ENCODE results near the gene NDUFS3. TPM values are rescaled to one million over a fixed set of nuclear protein-coding genes. Genes with fewer than 3 reads are reported as not detected.

The NDUFS3 gene
- total and polyA plus RNA-seq, 10 of the 15 experiments (the other 5 are each of a cell fraction or from before 2014, with no cell fraction given) = 22.3 to 217 (median 125) TPM

DNA sequence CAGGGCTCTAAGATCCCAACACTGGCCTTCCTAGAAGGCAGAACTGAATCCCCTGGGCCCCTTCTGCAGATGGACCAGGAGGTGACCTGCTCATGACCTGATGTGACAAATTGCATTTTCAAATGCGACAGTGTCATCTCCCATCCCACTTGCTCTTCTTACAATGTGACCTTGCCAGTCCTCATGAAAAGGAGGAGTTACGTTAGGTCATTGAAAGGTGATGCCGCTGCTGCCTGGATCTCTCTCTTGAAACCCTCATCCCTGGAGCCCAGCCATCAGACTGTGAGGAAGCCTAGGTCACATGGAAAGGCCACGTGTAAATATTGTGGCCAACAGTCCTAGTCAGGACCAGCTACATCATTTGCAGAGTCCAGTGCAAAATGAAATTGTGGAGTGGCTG, 21.0 kb downstream of the NDUFS3 start (continued):
- TF ChIP-seq, protein P1, sequence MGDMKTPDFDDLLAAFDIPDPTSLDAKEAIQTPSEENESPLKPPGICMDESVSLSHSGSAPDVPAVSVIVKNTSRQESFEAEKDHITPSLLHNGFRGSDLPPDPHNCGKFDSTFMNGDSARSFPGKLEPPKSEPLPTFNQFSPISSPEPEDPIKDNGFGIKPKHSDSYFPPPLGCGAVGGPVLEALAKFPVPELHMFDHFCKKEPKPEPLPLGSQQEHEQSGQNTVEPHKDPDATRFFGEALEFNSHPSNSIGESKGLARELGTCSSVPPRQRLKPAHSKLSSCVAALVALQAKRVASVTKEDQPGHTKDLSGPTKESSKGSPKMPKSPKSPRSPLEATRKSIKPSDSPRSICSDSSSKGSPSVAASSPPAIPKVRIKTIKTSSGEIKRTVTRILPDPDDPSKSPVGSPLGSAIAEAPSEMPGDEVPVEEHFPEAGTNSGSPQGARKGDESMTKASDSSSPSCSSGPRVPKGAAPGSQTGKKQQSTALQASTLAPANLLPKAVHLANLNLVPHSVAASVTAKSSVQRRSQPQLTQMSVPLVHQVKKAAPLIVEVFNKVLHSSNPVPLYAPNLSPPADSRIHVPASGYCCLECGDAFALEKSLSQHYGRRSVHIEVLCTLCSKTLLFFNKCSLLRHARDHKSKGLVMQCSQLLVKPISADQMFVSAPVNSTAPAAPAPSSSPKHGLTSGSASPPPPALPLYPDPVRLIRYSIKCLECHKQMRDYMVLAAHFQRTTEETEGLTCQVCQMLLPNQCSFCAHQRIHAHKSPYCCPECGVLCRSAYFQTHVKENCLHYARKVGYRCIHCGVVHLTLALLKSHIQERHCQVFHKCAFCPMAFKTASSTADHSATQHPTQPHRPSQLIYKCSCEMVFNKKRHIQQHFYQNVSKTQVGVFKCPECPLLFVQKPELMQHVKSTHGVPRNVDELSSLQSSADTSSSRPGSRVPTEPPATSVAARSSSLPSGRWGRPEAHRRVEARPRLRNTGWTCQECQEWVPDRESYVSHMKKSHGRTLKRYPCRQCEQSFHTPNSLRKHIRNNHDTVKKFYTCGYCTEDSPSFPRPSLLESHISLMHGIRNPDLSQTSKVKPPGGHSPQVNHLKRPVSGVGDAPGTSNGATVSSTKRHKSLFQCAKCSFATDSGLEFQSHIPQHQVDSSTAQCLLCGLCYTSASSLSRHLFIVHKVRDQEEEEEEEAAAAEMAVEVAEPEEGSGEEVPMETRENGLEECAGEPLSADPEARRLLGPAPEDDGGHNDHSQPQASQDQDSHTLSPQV (IDR thresholded peaks at IDR 0.05) = no peak
- TF ChIP-seq ZSCAN29 (IDR thresholded peaks at IDR 0.05) = no peak

GRCh38 chr11:47603295-47603694, 24.4 kb downstream of the NDUFS3 start:
- no TSS peak for BruUV-seq (replicated peaks)
- no peaks in the 10 kb centered on the region for H3K9me3 ChIP-seq (replicated peaks; ENCODE audit: control insufficient read depth, insufficient read depth, low read length)
- H3K36me3 ChIP-seq (ENCODE audit: control insufficient read depth in 2 of 2, insufficient read depth in 2 of 2, low read length in 1 of 2) = no peaks in the 10 kb centered on the region
- ATAC-seq (no peak), FAIRE-seq (no peak), DNase-seq (ENCODE audit: low read depth, low spot score) (no peak)
- H3K4me1 ChIP-seq (ENCODE audit: control insufficient read depth, insufficient read depth, low read length) = no peaks in the 10 kb centered on the region
- no peak overlapping the region for H3K27ac ChIP-seq (ENCODE audit: control insufficient read depth, insufficient read depth)
- no peaks in the 10 kb centered on the region; a peak in 1 of 4 replicates for H3K27me3 ChIP-seq (replicated peaks in 1 of 2; ENCODE audit: control insufficient read depth in 2 of 2, insufficient read depth in 2 of 2, low read length in 1 of 2)
- in situ Hi-C loops (cut with MboI) = no loop called here
- no peaks in the 10 kb centered on the region for H3K79me2 ChIP-seq (ENCODE audit: control insufficient read depth, insufficient read depth, low read length)
- no peak overlapping the region for H2AFZ ChIP-seq (ENCODE audit: control insufficient read depth, low read depth, low read length)
- POLR2A ChIA-PET = interaction anchor here (0.5 kb wide), 1 partner anchor 62 kb away, joined by 3 read pairs; no protein-coding TSS in a partner anchor
- SMC1A ChIA-PET (ENCODE audit: uncharacterized antibody, unreplicated experiment) = no interaction called here
- no peak overlapping the region for H3K4me3 ChIP-seq
- no peak overlapping the region for H3K4me2 ChIP-seq (ENCODE audit: control insufficient read depth, insufficient read depth)
- H3K9ac ChIP-seq (ENCODE audit: control insufficient read depth, insufficient read depth, low read length) = no peak overlapping the region
- WGBS (ENCODE audit: insufficient coverage, insufficient replicate concordance, low lambda C conversion rate, missing lambda C conversion rate) = 74% methylated on average over 4 of the region's 4 CpGs
- CTCF ChIA-PET = no interaction called here
- RAD21 ChIA-PET (ENCODE audit: unreplicated experiment) = no interaction called here
- H4K20me1 ChIP-seq (ENCODE audit: control insufficient read depth, insufficient read depth) = no peaks in the 10 kb centered on the region
- intact Hi-C loops (cut with micrococcal nuclease; ENCODE audit: unreplicated experiment) = no loop called here
- TF ChIP-seq BRCA1 (IDR thresholded peaks at IDR 0.05; ENCODE audit: low read depth, low read length) = no peak
- TF ChIP-seq, protein P2, sequence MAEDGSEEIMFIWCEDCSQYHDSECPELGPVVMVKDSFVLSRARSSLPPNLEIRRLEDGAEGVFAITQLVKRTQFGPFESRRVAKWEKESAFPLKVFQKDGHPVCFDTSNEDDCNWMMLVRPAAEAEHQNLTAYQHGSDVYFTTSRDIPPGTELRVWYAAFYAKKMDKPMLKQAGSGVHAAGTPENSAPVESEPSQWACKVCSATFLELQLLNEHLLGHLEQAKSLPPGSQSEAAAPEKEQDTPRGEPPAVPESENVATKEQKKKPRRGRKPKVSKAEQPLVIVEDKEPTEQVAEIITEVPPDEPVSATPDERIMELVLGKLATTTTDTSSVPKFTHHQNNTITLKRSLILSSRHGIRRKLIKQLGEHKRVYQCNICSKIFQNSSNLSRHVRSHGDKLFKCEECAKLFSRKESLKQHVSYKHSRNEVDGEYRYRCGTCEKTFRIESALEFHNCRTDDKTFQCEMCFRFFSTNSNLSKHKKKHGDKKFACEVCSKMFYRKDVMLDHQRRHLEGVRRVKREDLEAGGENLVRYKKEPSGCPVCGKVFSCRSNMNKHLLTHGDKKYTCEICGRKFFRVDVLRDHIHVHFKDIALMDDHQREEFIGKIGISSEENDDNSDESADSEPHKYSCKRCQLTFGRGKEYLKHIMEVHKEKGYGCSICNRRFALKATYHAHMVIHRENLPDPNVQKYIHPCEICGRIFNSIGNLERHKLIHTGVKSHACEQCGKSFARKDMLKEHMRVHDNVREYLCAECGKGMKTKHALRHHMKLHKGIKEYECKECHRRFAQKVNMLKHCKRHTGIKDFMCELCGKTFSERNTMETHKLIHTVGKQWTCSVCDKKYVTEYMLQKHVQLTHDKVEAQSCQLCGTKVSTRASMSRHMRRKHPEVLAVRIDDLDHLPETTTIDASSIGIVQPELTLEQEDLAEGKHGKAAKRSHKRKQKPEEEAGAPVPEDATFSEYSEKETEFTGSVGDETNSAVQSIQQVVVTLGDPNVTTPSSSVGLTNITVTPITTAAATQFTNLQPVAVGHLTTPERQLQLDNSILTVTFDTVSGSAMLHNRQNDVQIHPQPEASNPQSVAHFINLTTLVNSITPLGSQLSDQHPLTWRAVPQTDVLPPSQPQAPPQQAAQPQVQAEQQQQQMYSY (CRISPR knock-in tag; IDR thresholded peaks at IDR 0.05) = no peak
- no peak for TF ChIP-seq MYB (IDR thresholded peaks at IDR 0.05; ENCODE audit: borderline replicate concordance, low read depth, low read length)
- TF ChIP-seq HCFC1 (IDR thresholded peaks at IDR 0.05; ENCODE audit: low read length) = no peak
- TF ChIP-seq SPI1 (IDR thresholded peaks at IDR 0.05; ENCODE audit: borderline replicate concordance, insufficient read depth, low read depth, low read length) = no peak
- TF ChIP-seq TAF1 (IDR thresholded peaks at IDR 0.05; ENCODE audit: borderline replicate concordance, low read depth, low read length) = no peak
- TF ChIP-seq E2F8 (IDR thresholded peaks at IDR 0.05; ENCODE audit: low read depth, partially characterized antibody) = no peak
- no peak for TF ChIP-seq SMAD1 (IDR thresholded peaks at IDR 0.05; ENCODE audit: low read depth, partially characterized antibody)
- no peak for TF ChIP-seq CBFB (IDR thresholded peaks at IDR 0.05; ENCODE audit: low read depth)
- TF ChIP-seq RBBP5 (conservative IDR thresholded peaks at IDR 0.05) = no peak
- no peak for TF ChIP-seq RFX5 (IDR thresholded peaks at IDR 0.05; ENCODE audit: low read depth, low read length)
- TF ChIP-seq POLR2AphosphoS5 (IDR thresholded peaks at IDR 0.05; ENCODE audit: low read length) = no peak
